Superior temporal gyrus (tissue), 1 donor: ENCODE measurements around the gene NFATC1.
A peak's percentile ranks its signal among the peaks of the same experiment; 100 is the strongest.

Experiments used
- DNase-seq: peaks from one replicate; pipeline ENCODE4 v3.0.0-alpha.2; 2016; ENCODE audit errors: extremely low spot score

NFATC1 gene

GRCh38 chr18:79507546-79508480 lies 112.1 kb downstream of the NFATC1 start:
- peak; percentile 70 for DNase-seq

GRCh38 chr18:79508565-79509535 lies 113.1 kb downstream of the NFATC1 start:
- no peak for DNase-seq

GRCh38 chr18:79509536-79509930 lies 113.8 kb downstream of the NFATC1 start:
- no peak for DNase-seq

- DNase-seq, result no peak
Observed at GRCh38 chr18:79510046-79510685, 114.4 kb downstream of the NFATC1 start.

DNA sequence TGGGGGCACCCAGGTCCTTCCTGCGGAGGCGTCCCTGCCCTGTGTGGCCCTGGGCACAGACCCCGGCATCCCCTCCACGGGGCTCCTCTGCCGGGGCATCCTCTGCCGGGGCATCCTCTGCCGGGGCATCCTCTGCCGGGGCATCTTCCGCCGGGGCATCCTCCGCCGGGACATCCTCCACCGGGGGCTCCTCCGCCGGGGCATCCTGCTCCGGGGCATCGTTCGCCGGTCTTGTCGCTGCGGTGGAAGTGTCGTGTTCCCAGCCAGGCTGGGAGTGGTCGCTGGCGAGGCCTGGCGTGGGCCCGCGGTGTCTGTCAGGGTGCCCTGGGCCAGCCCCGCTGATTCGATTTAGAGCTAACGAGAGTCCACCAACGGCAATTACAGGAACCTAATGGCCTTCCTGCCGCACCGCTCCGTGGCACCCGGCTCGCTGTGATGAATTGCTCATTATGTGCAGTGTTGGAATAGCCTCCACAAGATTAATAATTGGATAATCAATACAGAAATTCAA lies 115.1 kb downstream of the NFATC1 start:
- no peak for DNase-seq

GRCh38 chr18:79511271-79511670 lies 115.5 kb downstream of the NFATC1 start:
- DNase-seq, result no peak

DNA sequence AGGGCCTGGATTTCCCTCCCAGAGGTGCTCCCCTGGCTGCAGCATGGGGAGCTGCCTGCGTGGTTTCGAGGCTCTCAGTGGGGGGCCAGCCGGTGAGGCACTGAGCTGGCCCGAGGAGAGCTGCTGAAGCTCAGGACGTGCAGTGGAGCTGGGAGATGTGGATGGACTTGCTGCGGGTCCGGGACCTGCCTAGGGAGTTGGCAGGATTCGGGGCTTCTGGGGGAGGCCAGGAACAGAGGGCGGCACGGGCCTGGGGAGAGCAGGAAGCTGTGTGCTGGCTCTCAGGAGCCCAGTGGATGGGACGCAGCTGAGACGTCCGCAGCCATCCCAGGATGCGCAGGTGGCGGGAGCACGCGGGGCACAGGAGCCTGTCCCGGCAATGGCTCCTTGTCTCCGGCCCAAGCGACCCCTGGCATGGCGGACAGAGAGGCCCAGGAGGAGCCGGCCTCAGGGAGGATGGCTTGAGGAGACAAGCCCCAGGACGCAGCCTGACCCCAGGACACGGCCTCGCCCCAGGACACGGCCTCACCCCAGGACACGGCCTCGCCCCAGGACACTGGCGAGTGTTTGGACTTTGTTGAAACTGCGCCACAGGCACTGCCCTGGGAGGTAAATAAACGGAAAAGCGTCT lies 116.1 kb downstream of the NFATC1 start:
- DNase-seq, result no peak

DNA sequence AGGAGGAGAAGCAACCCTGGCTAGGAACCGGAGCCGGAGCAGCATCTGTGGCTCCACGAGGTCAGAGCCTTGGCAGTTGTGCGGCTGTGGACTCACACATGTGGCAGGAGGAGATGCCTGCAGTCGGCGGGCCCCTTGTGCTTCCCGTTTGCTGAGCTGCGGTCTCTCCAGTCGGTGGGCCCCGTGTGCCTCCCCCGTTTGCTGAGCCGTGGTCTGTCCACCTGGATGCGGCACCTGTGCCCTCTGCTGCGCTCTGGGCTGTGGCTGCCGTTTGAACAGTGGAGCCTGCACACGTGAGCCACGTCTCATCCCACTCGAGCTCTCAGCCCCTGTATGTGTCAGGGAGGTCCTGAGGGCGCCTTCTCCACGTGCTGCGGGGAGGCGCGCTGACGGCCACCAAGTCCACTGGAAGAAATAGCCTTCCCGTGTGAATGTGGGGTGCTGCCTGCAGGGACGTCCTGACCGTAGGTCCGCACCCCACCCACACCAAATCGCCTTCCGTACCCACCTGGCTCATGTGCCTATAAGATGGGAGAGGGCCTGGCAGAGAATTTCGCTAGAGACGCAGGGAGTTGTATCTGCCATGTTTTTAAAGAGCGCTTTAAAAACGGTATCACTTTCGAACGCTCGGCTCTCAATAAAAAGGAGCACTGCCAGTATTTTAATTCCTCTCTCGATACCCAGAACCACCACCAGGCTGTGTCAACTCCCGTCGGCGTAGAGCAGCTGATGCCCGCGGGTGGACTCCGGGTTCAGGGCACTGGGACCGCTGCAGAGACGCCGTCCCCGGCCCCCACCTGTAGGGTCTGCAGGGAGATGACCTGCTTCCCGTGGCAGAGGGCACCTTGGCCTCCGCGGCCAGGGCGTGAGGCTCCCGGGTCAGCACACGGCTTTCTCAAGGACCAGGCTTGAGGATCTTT lies 117.0 kb downstream of the NFATC1 start:
- DNase-seq, result no peak

- DNase-seq, result no peak
Observed at GRCh38 chr18:79513381-79514081, 117.8 kb downstream of the NFATC1 start.

DNA sequence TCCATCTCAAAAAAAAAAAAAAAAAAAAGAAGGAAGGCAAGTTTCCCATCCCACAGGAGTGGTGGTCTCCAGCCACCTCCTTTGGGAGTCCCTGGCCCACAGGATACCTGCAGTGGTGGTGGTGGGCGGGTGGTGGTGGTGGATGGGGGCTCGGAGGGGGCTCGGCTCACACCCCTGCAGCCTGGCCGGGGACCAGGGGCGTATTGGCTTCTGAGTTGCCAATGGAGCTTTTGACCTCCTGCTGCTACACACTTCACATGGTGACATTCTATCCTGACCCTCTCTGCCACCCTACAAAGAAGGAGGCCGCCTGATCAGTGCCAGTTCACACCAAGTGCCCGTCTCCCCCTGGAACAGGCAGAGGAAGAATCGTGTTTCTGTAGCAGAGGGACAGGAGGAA lies 119.6 kb downstream of the NFATC1 start:
- no peak for DNase-seq

DNA sequence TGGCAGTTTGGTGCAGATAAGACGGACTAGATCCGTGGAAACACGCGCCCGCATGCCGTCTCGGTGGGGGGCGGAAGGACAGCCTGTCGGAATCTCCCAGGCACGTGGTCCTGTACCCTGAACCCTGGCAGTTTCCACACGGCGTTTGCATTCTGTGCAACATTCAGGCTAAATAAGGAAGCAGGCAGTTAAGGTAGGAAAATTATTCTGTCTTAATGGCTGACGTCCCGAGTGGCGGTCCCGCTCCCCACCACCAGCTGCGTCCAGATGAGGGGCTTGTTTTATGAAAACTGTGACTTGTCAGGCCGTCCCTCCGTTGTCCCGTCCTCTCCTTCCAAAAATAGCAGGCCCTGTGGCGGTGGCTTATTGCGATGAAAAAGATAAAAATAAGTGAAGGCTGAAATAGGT lies 120.2 kb downstream of the NFATC1 start:
- no peak for DNase-seq

DNA sequence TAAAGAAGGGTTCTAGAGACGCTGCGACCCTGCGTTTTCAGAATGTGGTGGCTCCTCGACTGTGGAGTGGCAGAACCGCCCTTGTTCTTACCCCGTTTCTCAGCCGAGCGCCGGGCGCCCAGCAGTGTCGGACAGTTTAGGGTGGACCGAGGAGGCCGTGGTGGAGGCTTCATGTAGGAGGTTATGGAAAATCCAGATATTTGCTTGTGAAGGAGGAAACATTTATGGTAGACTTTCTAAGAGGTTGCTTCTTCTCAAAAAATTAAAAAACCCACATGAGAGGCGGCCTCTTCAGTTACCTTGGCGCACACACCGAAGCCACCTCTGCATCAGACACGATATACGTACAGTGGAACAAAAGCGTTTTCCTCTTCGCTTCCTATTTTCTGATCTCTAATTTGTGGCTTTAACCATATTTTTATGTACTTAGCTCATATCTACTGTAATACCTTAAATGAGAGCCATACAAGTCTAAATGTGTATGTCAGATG lies 120.8 kb downstream of the NFATC1 start:
- DNase-seq, result no peak

DNA sequence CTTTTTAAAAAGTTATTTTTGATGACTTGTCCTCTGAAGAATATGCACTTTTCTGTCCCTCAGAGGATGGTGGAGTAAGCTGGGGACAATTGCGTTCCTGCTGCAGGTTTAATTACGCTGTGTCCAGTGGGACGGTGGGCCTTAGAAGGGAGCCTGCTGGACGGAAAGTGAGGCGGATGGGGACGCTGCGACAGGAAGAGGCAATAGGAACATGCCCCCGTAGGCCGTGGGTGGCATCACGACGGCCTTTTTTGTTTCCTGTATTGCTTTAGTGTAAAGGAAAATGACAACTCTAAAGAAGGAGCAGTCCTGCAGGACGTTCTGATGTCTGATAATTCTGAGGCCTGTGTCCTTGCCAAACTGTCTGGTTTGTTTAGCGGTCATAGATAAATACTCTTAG lies 121.6 kb downstream of the NFATC1 start:
- no peak for DNase-seq

- no peak for DNase-seq
Observed at GRCh38 chr18:79518028-79518682, 122.4 kb downstream of the NFATC1 start.

GRCh38 chr18:79518683-79519128 lies 123.0 kb downstream of the NFATC1 start:
- no peak for DNase-seq

DNA sequence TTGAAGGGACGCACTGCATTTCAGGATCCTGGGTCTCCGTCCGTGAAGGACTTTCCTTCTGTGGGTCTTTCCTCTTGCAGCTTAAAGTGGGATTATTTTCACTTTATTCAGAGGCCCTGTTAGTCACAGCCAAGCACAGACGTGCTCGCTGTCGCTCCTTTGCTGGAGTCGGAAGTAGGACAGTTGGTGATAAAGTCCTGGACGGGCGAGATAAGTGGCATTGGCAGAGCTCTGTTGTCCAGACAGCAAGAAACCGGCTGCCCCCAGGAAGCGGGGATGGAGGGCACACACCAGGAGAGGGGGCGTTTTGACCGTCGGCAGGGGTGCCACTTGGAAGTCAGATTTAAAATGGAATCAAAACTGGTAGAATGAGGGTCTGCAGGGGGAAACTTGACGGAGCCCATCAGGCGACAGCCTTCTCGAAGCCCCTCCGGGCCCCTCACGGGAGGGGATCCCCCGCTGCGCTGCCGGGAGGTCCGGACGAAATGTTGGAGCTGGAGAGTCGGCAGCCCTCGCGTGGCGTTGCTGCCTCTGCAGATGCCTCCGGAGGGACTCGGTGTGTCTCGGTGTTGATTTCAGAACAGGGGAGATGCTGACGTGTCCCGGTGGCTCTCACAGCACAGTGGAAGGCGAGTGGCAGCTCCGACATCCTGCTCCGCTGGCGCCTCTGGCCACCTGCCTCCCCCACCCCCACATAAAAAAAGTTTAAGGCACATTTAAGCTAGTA lies 124.2 kb downstream of the NFATC1 start:
- DNase-seq, result no peak

DNA sequence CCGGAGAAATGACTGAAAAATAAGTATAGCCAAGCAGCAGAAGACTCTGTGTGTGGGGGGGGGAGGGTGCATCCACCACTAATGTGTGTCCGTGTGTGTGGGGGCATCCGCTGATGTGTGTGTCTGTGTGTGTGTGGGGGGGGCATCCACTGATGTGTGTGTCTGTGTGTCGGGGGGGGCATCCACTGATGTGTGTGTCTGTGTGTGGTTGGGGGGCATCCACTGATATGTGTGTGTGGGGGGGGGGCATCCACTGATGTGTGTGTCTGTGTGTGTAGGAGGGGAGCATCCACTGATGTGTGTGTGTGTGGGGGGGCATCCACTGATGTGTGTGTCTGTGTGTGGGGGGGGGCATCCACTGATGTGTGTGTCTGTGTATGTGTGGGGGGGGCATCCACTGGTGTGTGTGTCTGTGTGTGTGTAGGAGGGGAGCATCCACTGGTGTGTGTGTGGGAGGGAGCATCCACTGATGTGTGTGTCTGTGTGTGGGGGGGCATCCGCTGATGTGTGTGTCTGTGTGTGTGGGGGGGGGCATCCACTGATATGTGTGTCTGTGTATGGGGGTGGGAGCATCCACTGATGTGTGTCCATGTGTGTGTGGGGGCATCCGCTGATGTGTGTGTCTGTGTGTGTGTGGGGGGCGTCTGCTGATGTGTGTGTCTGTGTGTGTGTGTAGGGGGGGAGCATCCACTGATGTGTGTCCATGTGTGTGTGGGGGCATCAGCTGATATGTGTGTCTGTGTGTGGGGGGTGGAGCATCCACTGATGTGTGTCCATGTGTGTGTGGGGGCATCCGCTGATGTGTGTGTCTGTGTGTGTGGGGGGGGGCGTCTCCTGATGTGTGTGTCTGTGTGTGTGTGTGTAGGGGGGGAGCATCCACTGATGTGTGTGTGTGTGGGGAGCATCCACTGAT lies 125.0 kb downstream of the NFATC1 start:
- DNase-seq, result no peak
